Fibroblast of the aortic adventitia (primary cell): ENCODE results near the gene AGO3. TPM values are rescaled to one million over a fixed set of nuclear protein-coding genes. Genes with fewer than 3 reads are reported as not detected.

Source experiments
- DNase-seq: peaks from one replicate; pipeline ENCODE4 v3.0.0-alpha.2; 2010; ENCODE audit warnings: low read depth
- H3K4me3 ChIP-seq: 2 replicates; pipeline ENCODE4 v1.5.1; 2011; ENCODE audit warnings: low read depth, mild to moderate bottlenecking, control low read depth, low read length, moderate library complexity
- total RNA-seq: library from RNA; depleted of rRNA; stranded (reverse); fragments of >200 nt; gene quantifications from 2 replicates; pipeline ENCODE4 v1.2.3, GENCODE V29; 2012; ENCODE audit warnings: low replicate concordance
- TF ChIP-seq, protein P1 (sequence below): IDR thresholded peaks from 2 replicates; pipeline ENCODE4 v1.5.1; 2011; ENCODE audit warnings: mild to moderate bottlenecking, low read length, control low read depth, inconsistent platforms; ENCODE audit not compliant: insufficient read depth

The AGO3 gene
- total RNA-seq, 1 donor: 17.5 TPM

DNA sequence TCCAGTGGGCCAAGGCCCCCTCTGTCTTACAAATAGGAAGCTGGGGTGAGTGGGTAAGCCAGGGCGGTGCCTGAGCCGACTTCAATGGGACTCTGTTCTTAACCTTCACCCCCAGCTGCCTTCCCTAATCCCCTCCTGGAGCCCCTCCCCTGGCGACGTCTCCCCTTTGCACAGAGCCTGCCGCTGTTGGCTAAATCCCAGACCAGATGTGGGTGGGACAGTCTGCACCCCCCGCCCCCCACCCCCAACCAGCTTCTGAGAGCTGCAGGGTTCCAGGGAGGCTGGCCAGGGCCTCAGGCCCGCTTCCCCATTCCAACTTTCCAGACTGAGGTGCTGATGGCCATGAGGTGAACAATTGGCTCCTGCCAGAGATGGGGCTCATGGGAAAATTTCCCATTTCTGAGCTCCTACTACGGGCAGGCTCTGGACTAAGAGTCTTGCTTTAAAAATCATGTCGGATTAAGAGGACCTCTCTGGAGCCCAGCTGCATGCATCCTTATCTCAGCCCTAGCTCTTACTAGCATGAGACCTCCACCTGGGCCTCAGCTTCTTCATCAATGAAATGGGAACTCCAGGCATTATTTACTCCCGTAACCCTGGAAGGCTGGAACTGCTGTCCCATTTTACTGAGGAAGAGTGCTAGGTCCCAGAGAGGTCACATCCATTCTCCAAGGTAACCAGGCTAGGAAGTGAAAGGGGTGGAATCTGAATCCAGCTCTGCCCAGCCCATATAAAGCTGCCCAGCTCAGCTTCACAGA is 187.7 kb downstream of the AGO3 start:
- DNase-seq: no peak
- TF ChIP-seq, protein P1, sequence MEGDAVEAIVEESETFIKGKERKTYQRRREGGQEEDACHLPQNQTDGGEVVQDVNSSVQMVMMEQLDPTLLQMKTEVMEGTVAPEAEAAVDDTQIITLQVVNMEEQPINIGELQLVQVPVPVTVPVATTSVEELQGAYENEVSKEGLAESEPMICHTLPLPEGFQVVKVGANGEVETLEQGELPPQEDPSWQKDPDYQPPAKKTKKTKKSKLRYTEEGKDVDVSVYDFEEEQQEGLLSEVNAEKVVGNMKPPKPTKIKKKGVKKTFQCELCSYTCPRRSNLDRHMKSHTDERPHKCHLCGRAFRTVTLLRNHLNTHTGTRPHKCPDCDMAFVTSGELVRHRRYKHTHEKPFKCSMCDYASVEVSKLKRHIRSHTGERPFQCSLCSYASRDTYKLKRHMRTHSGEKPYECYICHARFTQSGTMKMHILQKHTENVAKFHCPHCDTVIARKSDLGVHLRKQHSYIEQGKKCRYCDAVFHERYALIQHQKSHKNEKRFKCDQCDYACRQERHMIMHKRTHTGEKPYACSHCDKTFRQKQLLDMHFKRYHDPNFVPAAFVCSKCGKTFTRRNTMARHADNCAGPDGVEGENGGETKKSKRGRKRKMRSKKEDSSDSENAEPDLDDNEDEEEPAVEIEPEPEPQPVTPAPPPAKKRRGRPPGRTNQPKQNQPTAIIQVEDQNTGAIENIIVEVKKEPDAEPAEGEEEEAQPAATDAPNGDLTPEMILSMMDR: no peak
- no peak overlapping the region for H3K4me3 ChIP-seq

DNA sequence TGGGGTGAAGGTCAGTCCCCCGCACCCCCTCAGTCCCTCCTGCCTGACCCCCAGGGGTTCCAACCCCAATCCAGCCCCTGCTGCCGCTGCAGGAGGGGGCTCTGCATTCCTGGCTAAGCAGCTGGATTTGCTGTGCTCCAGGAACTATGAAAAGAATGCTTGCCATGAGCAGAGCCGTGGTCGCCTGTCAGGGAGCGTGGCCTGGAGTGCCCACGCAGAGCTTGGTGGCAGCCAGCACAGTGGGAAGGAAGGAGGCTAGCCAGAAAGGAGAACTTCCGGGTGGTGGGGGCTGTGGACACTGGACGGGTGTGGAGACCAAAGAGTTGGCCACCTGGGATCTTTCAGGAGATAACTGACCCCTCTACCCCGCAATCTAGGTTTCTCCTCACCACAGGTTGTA is 188.6 kb downstream of the AGO3 start:
- DNase-seq: no peak
- TF ChIP-seq, protein P1: no peak
- H3K4me3 ChIP-seq: no peak overlapping the region

Other genes starting within 250 kb of the AGO3 start
- gene C1orf216, start 212.2 kb upstream of the AGO3 start, total RNA-seq: 19.3 and 27.2 TPM in 2 replicates
- gene CLSPN, start 161.1 kb upstream of the AGO3 start, total RNA-seq: 1.7 and 40.8 TPM in 2 replicates
- gene AGO4, start 123.1 kb upstream of the AGO3 start, total RNA-seq: 7.7 and 13.5 TPM in 2 replicates
- gene AGO1, start 47.9 kb upstream of the AGO3 start, total RNA-seq: 15.3 and 20.3 TPM in 2 replicates
- 0.18 and 2.1 TPM in 2 replicates for gene TEKT2, start 153.0 kb downstream of the AGO3 start, total RNA-seq
- 21.1 and 25.5 TPM in 2 replicates for gene ADPRS, start 157.8 kb downstream of the AGO3 start, total RNA-seq
- 11.0 and 20.9 TPM in 2 replicates for gene COL8A2, start 194.1 kb downstream of the AGO3 start, total RNA-seq
- 80.8 and 102 TPM in 2 replicates for gene TRAPPC3, start 218.4 kb downstream of the AGO3 start, total RNA-seq
- gene MAP7D1, start 225.1 kb downstream of the AGO3 start, total RNA-seq: 114 and 180 TPM in 2 replicates